Activated CD8-positive, alpha-beta memory T cell treated with anti-CD3 and anti-CD28 coated beads for 48 hours (primary cell): ENCODE measurements around the gene F13A1.
"Not testable (repeated sequence)": the region's sequence is repeated elsewhere in the genome, so short reads cannot be mapped to it uniquely, and the experiment has no call there.

Experiments used
- DNase-seq, 3 experiments: peaks; one replicate each; pipeline ENCODE4 v3.0.0-alpha.2; 2020; ENCODE audit warnings: low read depth in 2 of 3, low spot score in 2 of 3

Gene F13A1

GRCh38 chr6:6317825-6318733, 2.4 kb downstream of the F13A1 start:
- DNase-seq, result no peak

GRCh38 chr6:6317386-6317785, 3.1 kb downstream of the F13A1 start:
- no peak for DNase-seq

GRCh38 chr6:6315660-6316059, 4.8 kb downstream of the F13A1 start:
- DNase-seq, result no peak

- DNase-seq, result no peak
Observed at GRCh38 chr6:6314596-6314995, 5.9 kb downstream of the F13A1 start.

- no peak for DNase-seq
Observed at GRCh38 chr6:6312901-6313441, 7.5 kb downstream of the F13A1 start.

GRCh38 chr6:6305575-6305974, 14.9 kb downstream of the F13A1 start:
- no peak for DNase-seq

GRCh38 chr6:6300383-6300782, 20.1 kb downstream of the F13A1 start:
- not testable (repeated sequence) for DNase-seq

- no peak for DNase-seq
Observed at GRCh38 chr6:6293317-6293716, 27.1 kb downstream of the F13A1 start.

GRCh38 chr6:6287415-6287814, 33.0 kb downstream of the F13A1 start:
- DNase-seq, result no peak

GRCh38 chr6:6285679-6286078, 34.8 kb downstream of the F13A1 start:
- DNase-seq, result no peak

- no peak for DNase-seq
Observed at GRCh38 chr6:6284221-6284966, 36.1 kb downstream of the F13A1 start.

GRCh38 chr6:6283746-6284145, 36.7 kb downstream of the F13A1 start:
- DNase-seq, result no peak

- DNase-seq, result no peak
Observed at GRCh38 chr6:6282716-6283115, 37.7 kb downstream of the F13A1 start.

- DNase-seq, result no peak
Observed at GRCh38 chr6:6277413-6277812, 43.0 kb downstream of the F13A1 start.

GRCh38 chr6:6270948-6271535, 49.4 kb downstream of the F13A1 start:
- no peak for DNase-seq

GRCh38 chr6:6260196-6260722, 60.2 kb downstream of the F13A1 start:
- DNase-seq, result no peak

- DNase-seq, result no peak
Observed at GRCh38 chr6:6256886-6257285, 63.6 kb downstream of the F13A1 start.

- no peak for DNase-seq
Observed at GRCh38 chr6:6256259-6256658, 64.2 kb downstream of the F13A1 start.

GRCh38 chr6:6251555-6252280, 68.7 kb downstream of the F13A1 start:
- DNase-seq, result no peak

GRCh38 chr6:6248651-6249050, 71.8 kb downstream of the F13A1 start:
- no peak for DNase-seq

- DNase-seq, result no peak
Observed at GRCh38 chr6:6246544-6246943, 73.9 kb downstream of the F13A1 start.
